HG03432 (cell line): Measurements from ENCODE around the gene SLC9A9.

Experiments
- ATAC-seq: cut with Tn5 transposase; IDR thresholded peaks from one replicate; pipeline ENCODE4 v1.9.1; 2021; ENCODE audit warnings: mild to moderate bottlenecking, moderate library complexity; ENCODE audit not compliant: unreplicated experiment

SLC9A9 gene

GRCh38 chr3:143604402-143605185, 243.7 kb downstream of the SLC9A9 start:
- ATAC-seq: peak; percentile 81

GRCh38 chr3:143603774-143604173, 244.5 kb downstream of the SLC9A9 start:
- no peak for ATAC-seq

- ATAC-seq: no peak
Measured at GRCh38 chr3:143601723-143602484, 246.4 kb downstream of the SLC9A9 start.

GRCh38 chr3:143600756-143601718, 247.2 kb downstream of the SLC9A9 start:
- ATAC-seq: no peak

GRCh38 chr3:143597774-143598652, 250.3 kb downstream of the SLC9A9 start:
- no peak for ATAC-seq

GRCh38 chr3:143596957-143597642, 251.2 kb downstream of the SLC9A9 start:
- ATAC-seq: no peak

- ATAC-seq: peak; percentile 99
Measured at GRCh38 chr3:143595456-143596077, 252.7 kb downstream of the SLC9A9 start.

- ATAC-seq: no peak
Measured at GRCh38 chr3:143594206-143594605, 254.1 kb downstream of the SLC9A9 start.

GRCh38 chr3:143590660-143591059, 257.6 kb downstream of the SLC9A9 start:
- no peak for ATAC-seq

GRCh38 chr3:143586576-143586975, 261.7 kb downstream of the SLC9A9 start:
- ATAC-seq: no peak

- peak; percentile 43 for ATAC-seq
Measured at GRCh38 chr3:143585720-143586456, 262.4 kb downstream of the SLC9A9 start.

GRCh38 chr3:143584474-143584873, 263.8 kb downstream of the SLC9A9 start:
- no peak for ATAC-seq

- no peak for ATAC-seq
Measured at GRCh38 chr3:143581972-143582722, 266.1 kb downstream of the SLC9A9 start.

GRCh38 chr3:143578810-143579435, 269.3 kb downstream of the SLC9A9 start:
- no peak for ATAC-seq

- no peak for ATAC-seq
Measured at GRCh38 chr3:143576568-143577270, 271.5 kb downstream of the SLC9A9 start.

- no peak for ATAC-seq
Measured at GRCh38 chr3:143574933-143575332, 273.3 kb downstream of the SLC9A9 start.
